Neutrophil (primary cell): ENCODE results near the gene S100A10.

Experiments
- H3K27ac ChIP-seq: fragments of 200-600 bp; sonication (generic); 2 replicates; pipeline ENCODE4 v1.5.1; 2016; ENCODE audit warnings: mild to moderate bottlenecking, moderate library complexity
- H3K27me3 ChIP-seq: fragments of 200-600 bp; sonication (generic); 2 replicates; pipeline ENCODE4 v1.6.0; 2016; ENCODE audit warnings: mild to moderate bottlenecking
- H3K36me3 ChIP-seq: fragments of 200-600 bp; sonication (generic); 2 replicates; pipeline ENCODE4 v1.5.1; 2017
- H3K4me1 ChIP-seq, 2 experiments: fragments of 200-600 bp in 1 of 2; sonication (generic) in 1 of 2; 1 replicate in 1 of 2; 2 replicates in 1 of 2; pipeline versions ENCODE4 v1.5.1 to v1.6.1; 2013 to 2016; ENCODE audit warnings: low read depth in 1 of 2, low read length in 1 of 2, mild to moderate bottlenecking in 1 of 2, moderate library complexity in 1 of 2; ENCODE audit not compliant: control insufficient read depth in 1 of 2, insufficient read depth in 1 of 2
- H3K4me3 ChIP-seq, 2 experiments: fragments of 200-600 bp in 1 of 2; sonication (generic) in 1 of 2; 1 replicate in 1 of 2; 2 replicates in 1 of 2; pipeline ENCODE4 v1.5.1; 2013 to 2016; ENCODE audit warnings: low read depth in 1 of 2, low read length in 1 of 2, mild to moderate bottlenecking in 1 of 2, moderate library complexity in 1 of 2
- H3K9me3 ChIP-seq: fragments of 200-600 bp; sonication (generic); 2 replicates; pipeline ENCODE4 v1.5.1; 2016
- CTCF ChIP-seq: fragments of 200-600 bp; sonication (generic); IDR thresholded peaks from 2 replicates; pipeline ENCODE4 v1.5.1; 2016; ENCODE audit warnings: antibody characterized with exemption

S100A10 gene

GRCh38 chr1:151939141-151939540 is 54.5 kb downstream of the S100A10 start:
- Histone ChIP-seq H3K27ac (no peak overlapping the region), H3K4me1 (peaks cover 0 to 2% of the 10 kb centered on the region in 2 experiments), H3K36me3 (no peaks in the 10 kb centered on the region), H3K9me3 (no peaks in the 10 kb centered on the region), H3K4me3 (no peak overlapping the region), H3K27me3 (peaks cover 7% of the 10 kb centered on the region)
- no peak for TF ChIP-seq CTCF

GRCh38 chr1:151936653-151937052 is 57.0 kb downstream of the S100A10 start:
- no peak overlapping the region for H3K27ac ChIP-seq
- no peak for TF ChIP-seq CTCF

GRCh38 chr1:151935894-151936602 is 57.6 kb downstream of the S100A10 start:
- H3K27me3 ChIP-seq: peaks cover 7% of the 10 kb centered on the region
- H3K36me3 ChIP-seq: no peaks in the 10 kb centered on the region
- no peaks in the 10 kb centered on the region for H3K9me3 ChIP-seq
- no peak overlapping the region for H3K4me3 ChIP-seq
- H3K27ac ChIP-seq: no peak overlapping the region
- no peaks in the 10 kb centered on the region for H3K4me1 ChIP-seq
- no peak for TF ChIP-seq CTCF

More at GRCh38 chr1:151936653-151937052, 57.0 kb downstream of the S100A10 start:
- H3K36me3 ChIP-seq: no peaks in the 10 kb centered on the region
- H3K27me3 ChIP-seq: peaks cover 7% of the 10 kb centered on the region
- no peaks in the 10 kb centered on the region for H3K9me3 ChIP-seq
- no peaks in the 10 kb centered on the region for H3K4me1 ChIP-seq
- no peak overlapping the region for H3K4me3 ChIP-seq

- Histone ChIP-seq H3K9me3 (no peaks in the 10 kb centered on the region), H3K27me3 (peaks cover 7% of the 10 kb centered on the region), H3K36me3 (no peaks in the 10 kb centered on the region), H3K4me3 (no peak overlapping the region), H3K27ac (no peak overlapping the region), H3K4me1 (no peaks in the 10 kb centered on the region)
- no peak for TF ChIP-seq CTCF
Observed at GRCh38 chr1:151935154-151935553, 58.5 kb downstream of the S100A10 start.

- no peak overlapping the region for H3K4me3 ChIP-seq
Observed at GRCh38 chr1:151934048-151934493, 59.6 kb downstream of the S100A10 start.

More at GRCh38 chr1:151934048-151934493, 59.6 kb downstream of the S100A10 start:
- Histone ChIP-seq H3K27me3 (peaks cover 7% of the 10 kb centered on the region), H3K4me1 (no peaks in the 10 kb centered on the region), H3K9me3 (no peaks in the 10 kb centered on the region), H3K36me3 (no peaks in the 10 kb centered on the region), H3K27ac (no peak overlapping the region)
- peak; percentile 70 for TF ChIP-seq CTCF
